ENCODE data around the gene KANSL3. TPM values are rescaled to one million over a fixed set of nuclear protein-coding genes. Genes with fewer than 3 reads are reported as not detected.

KANSL3 gene
- total and polyA plus RNA-seq, 12 donors: 22.3 to 58.3 (median 36.6) TPM

DNA sequence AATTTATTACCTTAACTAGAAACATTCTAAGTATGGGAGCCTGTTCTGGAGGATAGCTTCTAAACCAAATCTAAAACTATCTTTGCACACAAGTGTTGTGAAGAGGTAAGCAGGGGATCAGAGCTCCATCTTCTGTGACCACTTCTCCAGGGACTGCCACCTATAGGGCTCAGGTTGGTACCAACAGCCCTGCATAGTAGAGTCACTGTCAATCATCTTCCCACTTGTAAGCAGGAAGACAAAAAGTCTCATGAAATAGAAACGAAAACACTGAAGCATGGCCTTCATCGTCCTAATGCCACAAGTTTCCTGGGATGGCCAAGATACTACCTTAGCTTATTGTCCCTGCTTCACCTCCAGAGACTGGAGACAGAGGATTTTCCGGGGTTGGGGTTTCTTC, 43.8 kb downstream of the KANSL3 start:
- intact Hi-C loops (cut with DNase I): no loop called here

DNA sequence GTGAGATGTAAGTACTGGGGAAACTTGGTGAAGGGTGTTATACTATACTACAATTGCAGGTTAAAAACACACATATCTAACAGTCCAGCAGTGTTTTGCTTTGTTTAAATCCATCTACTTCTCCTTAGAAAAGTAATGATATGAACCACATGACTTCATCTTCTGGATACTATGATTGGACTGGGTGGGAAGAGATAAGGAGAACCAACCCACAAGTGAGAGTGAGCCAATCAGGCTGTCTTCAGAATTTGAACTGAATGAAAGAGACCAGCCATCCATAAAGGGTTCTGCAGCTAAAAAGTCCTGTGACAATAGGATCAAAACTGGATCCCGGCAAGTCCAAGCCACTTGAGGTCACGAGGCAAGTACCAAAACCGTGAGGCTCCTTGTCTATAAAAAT, 46.6 kb downstream of the KANSL3 start:
- WGBS, 4 donors: 92 to 97% (median 94%) methylated on average over 3 of the region's 3 CpGs
- intact Hi-C loops (cut with DNase I): no loop called here
- Histone ChIP-seq H3K9me3 (replicated peaks in 1 of 3) (no peaks in the 10 kb centered on the region), H3K4me3 (no peak overlapping the region), H3K36me3 (replicated peaks in 1 of 2) (peaks cover 0 to 37% of the 10 kb centered on the region in 2 donors), H3K27ac (no peak overlapping the region), H3K27me3 (no peaks in the 10 kb centered on the region), H3K4me1 (replicated peaks in 1 of 2) (no peaks in the 10 kb centered on the region)
- TF ChIP-seq POLR2A (IDR thresholded peaks at IDR 0.05): no peak
- TF ChIP-seq, protein P1, sequence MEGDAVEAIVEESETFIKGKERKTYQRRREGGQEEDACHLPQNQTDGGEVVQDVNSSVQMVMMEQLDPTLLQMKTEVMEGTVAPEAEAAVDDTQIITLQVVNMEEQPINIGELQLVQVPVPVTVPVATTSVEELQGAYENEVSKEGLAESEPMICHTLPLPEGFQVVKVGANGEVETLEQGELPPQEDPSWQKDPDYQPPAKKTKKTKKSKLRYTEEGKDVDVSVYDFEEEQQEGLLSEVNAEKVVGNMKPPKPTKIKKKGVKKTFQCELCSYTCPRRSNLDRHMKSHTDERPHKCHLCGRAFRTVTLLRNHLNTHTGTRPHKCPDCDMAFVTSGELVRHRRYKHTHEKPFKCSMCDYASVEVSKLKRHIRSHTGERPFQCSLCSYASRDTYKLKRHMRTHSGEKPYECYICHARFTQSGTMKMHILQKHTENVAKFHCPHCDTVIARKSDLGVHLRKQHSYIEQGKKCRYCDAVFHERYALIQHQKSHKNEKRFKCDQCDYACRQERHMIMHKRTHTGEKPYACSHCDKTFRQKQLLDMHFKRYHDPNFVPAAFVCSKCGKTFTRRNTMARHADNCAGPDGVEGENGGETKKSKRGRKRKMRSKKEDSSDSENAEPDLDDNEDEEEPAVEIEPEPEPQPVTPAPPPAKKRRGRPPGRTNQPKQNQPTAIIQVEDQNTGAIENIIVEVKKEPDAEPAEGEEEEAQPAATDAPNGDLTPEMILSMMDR (IDR thresholded peaks at IDR 0.05): no peak
- DNase-seq: no peak

More for the DNA sequence above, 43.8 kb downstream of the KANSL3 start:
- Histone ChIP-seq H3K9me3 (replicated peaks in 1 of 3) (no peaks in the 10 kb centered on the region), H3K4me1 (replicated peaks in 1 of 2) (peaks cover 0 to 4% of the 10 kb centered on the region in 2 donors), H3K36me3 (replicated peaks in 1 of 2) (peaks cover 0 to 44% of the 10 kb centered on the region in 2 donors), H3K4me3 (no peak overlapping the region), H3K27ac (no peak overlapping the region), H3K27me3 (no peaks in the 10 kb centered on the region)
- WGBS, 4 donors: 67 to 85% (median 81%) methylated on average over 3 of the region's 3 CpGs
- TF ChIP-seq POLR2A (IDR thresholded peaks at IDR 0.05): no peak
- TF ChIP-seq, protein P1 (IDR thresholded peaks at IDR 0.05): no peak
- DNase-seq: no peak

DNA sequence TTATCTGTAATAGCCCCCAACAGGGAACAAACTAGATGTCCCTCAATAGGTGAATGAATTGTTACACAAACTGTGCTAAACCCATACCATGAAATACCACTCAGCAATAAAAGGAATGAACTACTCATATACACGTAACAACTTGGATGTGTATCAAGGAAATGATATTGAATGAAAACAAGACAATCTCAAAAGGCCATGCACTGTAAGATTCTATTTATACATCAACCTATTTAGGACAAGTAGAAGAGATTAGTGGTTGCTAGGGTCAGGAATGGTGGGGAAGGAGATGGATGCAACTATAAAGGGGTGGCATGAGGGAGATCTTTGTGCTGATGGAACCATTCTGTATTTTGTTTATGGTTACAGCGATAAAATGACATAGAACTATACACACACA, 47.1 kb downstream of the KANSL3 start:
- no peak overlapping the region for H3K27ac ChIP-seq
- peaks cover 0 to 35% of the 10 kb centered on the region in 2 donors for H3K36me3 ChIP-seq (replicated peaks in 1 of 2)
- 81 to 89% (median 83%) methylated on average over 2 of the region's 2 CpGs for WGBS, 4 donors
- no peak overlapping the region for H3K4me3 ChIP-seq
- TF ChIP-seq, protein P1 (IDR thresholded peaks at IDR 0.05): no peak
- no peak for TF ChIP-seq POLR2A (IDR thresholded peaks at IDR 0.05)
- H3K4me1 ChIP-seq (replicated peaks in 1 of 2): no peaks in the 10 kb centered on the region
- intact Hi-C loops (cut with DNase I): no loop called here
- H3K9me3 ChIP-seq (replicated peaks in 1 of 3): no peaks in the 10 kb centered on the region
- no peaks in the 10 kb centered on the region for H3K27me3 ChIP-seq
- DNase-seq: no peak

DNA sequence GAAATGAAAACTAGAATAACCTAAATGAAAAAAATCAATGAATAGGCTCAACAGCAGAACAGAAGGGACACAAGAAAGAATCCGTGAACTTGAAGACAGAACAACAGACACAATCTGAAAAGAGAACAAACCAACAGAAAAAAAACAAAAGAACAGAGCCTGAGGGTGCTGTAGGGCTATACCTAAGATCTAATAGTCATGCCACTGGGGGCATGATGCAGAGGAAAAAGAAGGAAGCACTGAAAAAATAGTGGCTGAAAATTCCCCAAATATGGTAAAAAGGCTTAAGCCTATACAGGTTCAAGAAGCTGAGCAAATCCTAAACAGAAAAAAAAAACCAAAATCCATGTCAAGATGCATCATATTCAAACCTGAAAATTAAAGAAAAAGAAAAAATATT, 50.3 kb downstream of the KANSL3 start:
- TF ChIP-seq POLR2A (IDR thresholded peaks at IDR 0.05): no peak
- no peaks in the 10 kb centered on the region for H3K4me1 ChIP-seq (replicated peaks in 1 of 2)
- no peak overlapping the region for H3K4me3 ChIP-seq
- H3K9me3 ChIP-seq (replicated peaks in 1 of 3): no peaks in the 10 kb centered on the region
- 92 to 100% (median 97%) methylated on average over 1 of the region's 1 CpG for WGBS, 4 donors
- DNase-seq: no peak
- no peaks in the 10 kb centered on the region for H3K27me3 ChIP-seq
- intact Hi-C loops (cut with DNase I): no loop called here
- H3K27ac ChIP-seq: no peak overlapping the region
- H3K36me3 ChIP-seq (replicated peaks in 1 of 2): peaks cover 0 to 3% of the 10 kb centered on the region in 2 donors

DNA sequence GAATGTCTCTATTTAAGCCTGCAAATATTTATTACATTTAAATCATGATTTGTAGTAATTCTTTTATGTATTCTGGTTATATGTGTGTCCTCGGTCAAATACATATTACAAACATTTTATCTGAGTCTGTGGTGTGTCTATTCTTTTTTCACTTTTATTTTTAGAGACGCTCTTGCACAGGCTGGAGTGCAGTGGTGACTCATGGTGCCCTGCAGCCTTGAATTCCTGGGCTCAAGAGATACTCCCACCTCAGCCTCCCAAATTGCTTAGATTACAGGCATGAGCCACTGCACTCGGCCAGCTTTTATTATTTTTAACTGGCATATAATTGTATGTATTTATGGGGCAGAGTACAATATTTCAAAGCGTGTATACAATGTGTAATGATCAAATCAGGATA, 54.1 kb downstream of the KANSL3 start:
- H3K4me1 ChIP-seq (replicated peaks in 1 of 2): no peaks in the 10 kb centered on the region
- intact Hi-C loops (cut with DNase I): no loop called here
- TF ChIP-seq, protein P1 (IDR thresholded peaks at IDR 0.05): no peak
- no peak for TF ChIP-seq POLR2A (IDR thresholded peaks at IDR 0.05)
- H3K36me3 ChIP-seq (replicated peaks in 1 of 2): no peaks in the 10 kb centered on the region
- H3K27me3 ChIP-seq: no peaks in the 10 kb centered on the region
- WGBS, 4 donors: 55 to 63% (median 60%) methylated on average over 4 of the region's 4 CpGs
- H3K9me3 ChIP-seq (replicated peaks in 1 of 3): no peaks in the 10 kb centered on the region
- no peak overlapping the region for H3K4me3 ChIP-seq
- peak in 5 of 7 donors; percentile 31 to 60 (median 54) for DNase-seq
- no peak overlapping the region for H3K27ac ChIP-seq

All from adrenal gland (tissue), 12 donors.